8988T (cell line): ENCODE results near the gene CELSR2.
"Not testable (repeated sequence)": the region's sequence is repeated elsewhere in the genome, so short reads cannot be mapped to it uniquely, and the experiment has no call there.

Experiments
- DNase-seq: peaks from one replicate; pipeline ENCODE4 v3.0.0; 2011

CELSR2 gene, protein sequence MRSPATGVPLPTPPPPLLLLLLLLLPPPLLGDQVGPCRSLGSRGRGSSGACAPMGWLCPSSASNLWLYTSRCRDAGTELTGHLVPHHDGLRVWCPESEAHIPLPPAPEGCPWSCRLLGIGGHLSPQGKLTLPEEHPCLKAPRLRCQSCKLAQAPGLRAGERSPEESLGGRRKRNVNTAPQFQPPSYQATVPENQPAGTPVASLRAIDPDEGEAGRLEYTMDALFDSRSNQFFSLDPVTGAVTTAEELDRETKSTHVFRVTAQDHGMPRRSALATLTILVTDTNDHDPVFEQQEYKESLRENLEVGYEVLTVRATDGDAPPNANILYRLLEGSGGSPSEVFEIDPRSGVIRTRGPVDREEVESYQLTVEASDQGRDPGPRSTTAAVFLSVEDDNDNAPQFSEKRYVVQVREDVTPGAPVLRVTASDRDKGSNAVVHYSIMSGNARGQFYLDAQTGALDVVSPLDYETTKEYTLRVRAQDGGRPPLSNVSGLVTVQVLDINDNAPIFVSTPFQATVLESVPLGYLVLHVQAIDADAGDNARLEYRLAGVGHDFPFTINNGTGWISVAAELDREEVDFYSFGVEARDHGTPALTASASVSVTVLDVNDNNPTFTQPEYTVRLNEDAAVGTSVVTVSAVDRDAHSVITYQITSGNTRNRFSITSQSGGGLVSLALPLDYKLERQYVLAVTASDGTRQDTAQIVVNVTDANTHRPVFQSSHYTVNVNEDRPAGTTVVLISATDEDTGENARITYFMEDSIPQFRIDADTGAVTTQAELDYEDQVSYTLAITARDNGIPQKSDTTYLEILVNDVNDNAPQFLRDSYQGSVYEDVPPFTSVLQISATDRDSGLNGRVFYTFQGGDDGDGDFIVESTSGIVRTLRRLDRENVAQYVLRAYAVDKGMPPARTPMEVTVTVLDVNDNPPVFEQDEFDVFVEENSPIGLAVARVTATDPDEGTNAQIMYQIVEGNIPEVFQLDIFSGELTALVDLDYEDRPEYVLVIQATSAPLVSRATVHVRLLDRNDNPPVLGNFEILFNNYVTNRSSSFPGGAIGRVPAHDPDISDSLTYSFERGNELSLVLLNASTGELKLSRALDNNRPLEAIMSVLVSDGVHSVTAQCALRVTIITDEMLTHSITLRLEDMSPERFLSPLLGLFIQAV (N-terminal part only)

DNA sequence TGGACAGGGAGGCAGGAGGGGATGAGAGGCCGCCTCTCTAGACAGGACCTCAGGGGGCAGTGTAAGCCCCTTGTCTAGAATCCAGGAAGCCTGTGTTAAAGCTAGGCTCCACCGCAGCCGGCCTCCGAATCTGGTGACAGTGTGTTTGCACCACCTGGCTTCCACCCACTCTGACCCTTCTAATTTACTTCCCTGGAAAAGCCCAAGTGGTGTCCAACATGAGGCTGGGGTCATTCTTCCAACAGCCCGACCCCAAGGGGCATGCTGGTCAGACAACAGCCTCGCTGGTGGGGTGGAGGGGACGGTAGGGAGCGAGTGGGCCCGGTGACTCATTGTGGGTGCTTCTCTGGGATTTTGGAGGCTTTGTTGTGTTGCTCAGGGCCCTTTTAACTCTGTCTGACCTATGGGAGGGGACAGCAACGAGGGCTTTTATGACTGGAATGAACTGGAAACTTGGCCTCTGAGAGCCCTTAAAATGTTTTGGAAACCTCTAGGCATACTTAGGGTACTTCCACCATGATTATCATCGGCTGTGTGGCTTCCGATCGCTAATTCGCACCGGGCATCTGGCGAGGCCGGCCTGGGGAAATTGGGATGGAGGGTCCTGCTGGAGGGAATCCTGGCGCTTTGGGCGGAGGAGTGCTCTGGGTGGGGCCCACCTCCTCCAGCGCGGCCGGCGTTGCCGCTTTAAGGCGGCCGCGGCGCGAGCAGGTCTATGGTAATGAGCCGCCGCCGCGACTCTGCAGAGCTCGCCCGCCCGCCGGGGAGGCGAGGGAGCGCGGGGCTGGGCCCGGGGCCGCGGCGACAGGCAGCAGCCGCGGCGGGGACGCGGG, at the start of gene CELSR2:
Gene CELSR2, plus strand, starts transcription at position 743 of the 833 bp plus-strand sequence. CDS start 541 bp downstream, outside the sequence.
- DNase-seq, result peak; percentile 93

DNA sequence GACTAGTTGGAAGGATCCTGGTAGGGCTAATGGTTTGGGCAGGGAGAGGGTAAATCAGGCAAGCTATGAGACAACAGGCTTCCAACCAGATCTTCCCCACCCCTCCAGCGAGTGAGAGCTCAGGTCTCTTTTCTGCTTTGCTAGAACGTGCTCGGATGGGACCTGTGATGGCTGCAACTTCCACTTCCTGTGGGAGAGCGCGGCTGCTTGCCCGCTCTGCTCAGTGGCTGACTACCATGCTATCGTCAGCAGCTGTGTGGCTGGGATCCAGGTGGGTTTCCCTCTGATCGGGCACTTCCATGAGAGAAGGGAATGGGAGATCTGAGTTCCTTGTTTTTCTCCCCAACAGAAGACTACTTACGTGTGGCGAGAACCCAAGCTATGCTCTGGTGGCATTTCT, 49.6 kb upstream of the CELSR2 start:
- DNase-seq, result no peak

DNA sequence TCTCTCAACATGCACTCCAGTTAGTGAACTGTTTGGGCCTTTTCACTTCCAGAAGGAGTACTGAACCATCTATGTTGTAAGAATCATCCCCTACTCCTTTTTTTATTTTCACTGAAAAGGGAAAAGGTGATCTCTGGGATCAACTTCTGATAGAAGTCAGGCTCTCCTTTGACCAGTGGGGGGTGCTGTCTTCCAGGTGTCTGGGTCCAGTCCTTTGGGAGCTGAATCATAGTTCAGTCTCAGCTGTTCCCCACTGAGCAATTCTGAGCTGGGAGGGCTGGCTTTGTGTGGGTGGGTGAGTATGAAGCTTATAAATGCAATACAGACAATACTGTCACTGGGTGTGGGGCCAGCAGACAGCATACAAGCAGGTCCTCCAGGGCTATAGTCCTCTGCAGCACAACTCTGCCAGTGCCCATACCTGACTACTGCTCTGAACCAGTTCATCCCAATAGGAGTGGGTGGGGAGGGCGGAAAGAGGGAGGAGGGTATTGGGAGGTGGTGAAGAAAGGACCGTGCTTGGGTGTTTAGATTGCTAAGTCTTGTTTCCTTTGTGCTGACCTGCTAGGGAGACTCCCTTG, 48.1 kb upstream of the CELSR2 start:
- peak; percentile 38 for DNase-seq

DNA sequence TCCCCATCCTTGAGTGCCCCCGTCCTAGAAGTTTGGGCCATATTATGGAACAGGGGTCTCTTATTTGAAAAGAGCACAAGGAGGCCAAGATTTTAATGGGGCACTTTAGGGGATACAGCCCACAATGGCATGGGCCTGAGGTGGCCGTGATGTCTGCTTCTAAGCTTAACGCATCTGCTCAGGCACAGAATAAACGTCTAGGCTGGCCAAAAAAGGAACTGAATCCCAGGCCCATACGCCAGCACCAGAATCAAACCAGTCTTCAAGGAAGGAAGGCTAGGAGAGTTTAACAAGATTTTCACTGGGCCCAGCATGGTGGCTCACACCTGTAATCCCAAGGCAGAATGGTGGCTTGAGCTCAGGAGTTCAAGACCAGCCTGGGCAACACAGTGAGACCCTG, 44.9 kb upstream of the CELSR2 start:
- no peak for DNase-seq

DNA sequence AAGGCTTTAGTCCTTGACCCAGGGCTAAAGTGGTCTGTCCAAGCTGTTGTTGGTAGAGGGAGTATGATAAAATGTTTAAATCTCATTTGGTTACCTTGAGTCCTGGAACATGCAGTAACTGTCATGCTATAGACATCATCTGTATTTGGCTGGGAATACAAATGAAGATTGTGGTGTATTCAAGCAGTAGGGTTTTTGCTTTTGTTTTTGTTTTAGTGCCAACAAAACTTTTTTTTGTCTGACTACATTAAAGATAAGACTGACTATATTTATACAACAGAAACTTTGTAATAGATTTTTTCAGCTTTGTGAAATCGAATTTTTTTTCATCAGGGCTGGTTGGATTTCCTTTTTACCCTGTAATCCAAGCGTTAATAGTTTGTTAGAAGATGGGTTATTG, 43.0 kb upstream of the CELSR2 start:
- DNase-seq, result no peak

DNA sequence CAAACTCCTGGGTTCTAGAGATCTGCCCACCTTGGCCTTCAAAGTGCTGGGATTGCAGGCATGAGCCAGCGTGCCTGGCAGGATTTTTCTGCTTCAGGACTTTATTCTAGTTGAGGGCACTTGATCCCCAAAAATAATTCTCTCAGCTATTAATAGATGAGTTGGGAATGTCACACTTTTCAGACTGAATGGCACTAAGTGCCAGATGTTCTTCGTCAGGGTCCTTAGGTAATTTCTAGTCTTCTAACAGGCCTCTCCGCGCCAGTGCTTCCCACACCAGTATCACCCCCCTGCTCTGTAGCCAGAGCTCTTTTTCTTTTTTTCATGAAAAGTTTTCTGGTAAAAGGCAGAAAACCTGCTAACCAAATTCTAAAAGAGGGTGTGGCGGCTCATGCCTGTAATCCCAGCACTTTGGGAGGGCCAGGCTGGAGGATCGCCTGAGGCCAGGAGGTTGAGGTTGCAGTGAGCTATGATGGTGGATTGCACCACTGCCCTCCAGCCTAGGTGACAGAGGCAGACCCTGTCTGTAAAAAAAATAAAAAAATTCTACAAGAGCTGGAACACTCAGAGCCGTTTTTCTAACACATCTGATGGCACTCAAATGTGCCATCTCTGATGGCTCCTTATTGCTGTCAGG, 41.8 kb upstream of the CELSR2 start:
- DNase-seq, result no peak

DNA sequence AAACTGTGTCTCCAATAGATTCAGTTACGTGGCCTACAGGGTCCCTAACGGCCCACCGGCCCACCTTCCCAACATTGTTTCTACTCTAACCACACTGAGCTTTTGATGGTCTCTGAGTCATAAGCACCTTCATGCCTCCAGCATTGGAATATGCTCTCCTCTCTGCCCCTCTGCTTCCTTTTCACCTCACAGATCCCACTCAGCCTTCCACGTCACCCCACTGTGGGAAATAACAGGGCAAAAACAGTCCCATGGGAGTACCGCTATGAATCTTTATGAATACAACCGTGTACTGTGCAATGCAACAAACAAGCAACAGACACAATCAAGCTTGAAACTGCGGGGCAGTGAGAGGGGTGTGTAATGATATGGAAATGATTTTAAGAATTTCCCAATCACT, 40.9 kb upstream of the CELSR2 start:
- DNase-seq, result no peak

DNA sequence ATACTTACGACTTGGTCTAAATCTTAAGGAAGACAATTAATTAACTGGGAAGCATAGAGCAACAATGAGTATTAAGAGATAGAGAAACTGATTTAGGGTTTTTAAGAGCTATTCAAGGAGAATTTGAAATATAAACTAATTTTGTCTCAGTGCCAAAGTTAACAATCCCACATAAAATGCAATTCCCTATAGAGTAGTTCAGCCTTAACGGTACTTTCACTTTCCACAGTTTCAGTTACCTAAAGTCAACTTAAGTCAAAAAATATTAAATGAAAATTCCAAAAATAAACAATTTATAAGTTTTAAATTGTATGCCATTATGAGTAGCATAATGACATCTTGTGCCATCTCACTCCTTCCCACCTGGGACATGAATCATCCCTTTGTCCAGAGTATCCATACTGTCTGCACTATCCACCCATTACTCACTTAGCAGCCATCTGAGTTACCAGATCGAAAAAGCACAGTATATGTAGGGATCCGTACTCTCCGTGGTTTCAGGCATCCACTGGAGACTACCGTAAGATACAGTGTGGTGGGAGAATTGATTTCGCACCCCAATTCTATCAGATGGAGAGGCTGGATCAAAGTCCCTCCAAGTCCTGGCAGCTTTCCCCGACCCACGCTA, 40.4 kb upstream of the CELSR2 start:
- no peak for DNase-seq

DNA sequence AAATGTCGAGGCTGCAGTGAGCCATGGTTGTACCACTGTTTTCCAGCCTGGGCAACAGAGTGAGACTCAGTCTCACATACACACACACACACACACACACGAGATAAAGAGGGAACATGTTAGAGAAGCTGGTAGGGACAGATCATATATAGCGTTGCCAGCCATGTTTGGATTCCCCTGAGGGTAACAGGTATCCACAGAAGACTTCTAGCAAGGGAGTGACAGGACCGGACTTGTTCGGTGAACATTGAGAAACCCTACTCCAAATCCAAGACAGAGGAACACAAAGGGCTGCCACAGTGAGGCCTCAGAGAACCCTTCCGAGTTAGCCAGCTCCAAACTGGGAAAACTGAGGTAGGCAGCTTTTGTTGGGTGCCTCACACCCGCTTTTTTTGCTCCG, 39.3 kb upstream of the CELSR2 start:
- DNase-seq, result no peak

DNA sequence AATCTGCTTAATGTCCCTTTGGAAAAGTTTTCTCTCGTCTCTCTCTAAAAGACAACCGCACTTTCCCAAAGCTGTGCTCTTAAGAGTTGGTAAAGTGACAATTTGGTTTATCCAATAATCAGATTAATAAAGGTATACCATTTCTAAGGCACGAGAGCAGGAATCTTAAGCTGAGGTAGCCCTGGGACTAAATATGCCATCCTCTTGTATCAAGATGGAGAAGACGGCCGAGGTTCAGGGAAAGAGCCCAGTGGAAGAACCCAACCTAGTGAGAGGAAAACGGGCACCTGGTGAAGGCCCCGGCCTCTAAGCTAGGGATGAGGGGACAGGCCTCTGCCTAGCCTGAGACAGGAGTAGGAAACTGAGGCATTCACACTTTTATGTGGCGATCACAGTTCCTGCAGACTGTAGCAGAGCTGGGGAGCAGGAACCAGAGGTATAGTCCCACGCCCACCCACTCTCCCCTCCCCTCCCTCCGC, 36.0 kb upstream of the CELSR2 start:
- no peak for DNase-seq

DNA sequence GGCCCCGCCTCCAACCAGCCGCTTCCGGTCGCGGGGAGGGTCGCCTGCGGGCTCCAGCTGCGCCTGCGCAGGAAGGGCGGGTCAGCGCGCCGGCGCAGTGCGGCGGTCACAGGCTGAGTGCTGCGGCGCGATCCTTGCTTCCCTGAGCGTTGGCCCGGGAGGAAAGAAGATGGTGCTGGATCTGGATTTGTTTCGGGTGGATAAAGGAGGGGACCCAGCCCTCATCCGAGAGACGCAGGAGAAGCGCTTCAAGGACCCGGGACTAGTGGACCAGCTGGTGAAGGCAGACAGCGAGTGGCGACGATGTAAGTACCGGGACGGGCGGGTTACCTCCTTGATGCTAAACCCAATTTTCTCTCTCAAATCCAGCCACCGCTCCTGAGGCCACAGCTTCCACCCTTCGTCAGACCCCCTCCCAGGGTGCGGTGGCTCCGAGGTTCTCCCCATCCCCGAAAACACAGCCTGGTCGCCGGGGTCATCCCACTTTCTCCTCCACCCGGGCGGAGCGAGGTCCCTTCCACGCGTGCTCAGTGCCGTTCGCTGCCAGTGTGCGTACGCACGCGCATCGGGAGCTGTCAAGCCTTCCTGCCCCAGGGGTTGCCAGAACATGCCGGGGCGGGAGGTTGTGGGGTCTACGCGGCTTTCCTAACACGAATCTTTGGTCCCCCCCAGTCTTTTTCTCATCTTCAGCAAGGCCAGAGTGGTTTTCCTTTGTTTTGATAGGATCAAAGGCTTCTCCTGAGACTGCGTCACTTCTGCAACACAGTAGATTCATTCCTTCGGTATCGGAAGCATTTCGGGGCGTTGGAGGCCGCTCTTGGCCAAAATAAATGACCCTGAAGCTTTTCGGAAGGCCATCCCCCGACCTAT, 35.3 kb upstream of the CELSR2 start, which contains the start of gene SARS1:
Gene SARS1, plus strand, starts transcription at position 95 of the 870 bp plus-strand sequence. Its CDS starts 75 bp downstream, at position 170.
- peak; percentile 81 for DNase-seq

DNA sequence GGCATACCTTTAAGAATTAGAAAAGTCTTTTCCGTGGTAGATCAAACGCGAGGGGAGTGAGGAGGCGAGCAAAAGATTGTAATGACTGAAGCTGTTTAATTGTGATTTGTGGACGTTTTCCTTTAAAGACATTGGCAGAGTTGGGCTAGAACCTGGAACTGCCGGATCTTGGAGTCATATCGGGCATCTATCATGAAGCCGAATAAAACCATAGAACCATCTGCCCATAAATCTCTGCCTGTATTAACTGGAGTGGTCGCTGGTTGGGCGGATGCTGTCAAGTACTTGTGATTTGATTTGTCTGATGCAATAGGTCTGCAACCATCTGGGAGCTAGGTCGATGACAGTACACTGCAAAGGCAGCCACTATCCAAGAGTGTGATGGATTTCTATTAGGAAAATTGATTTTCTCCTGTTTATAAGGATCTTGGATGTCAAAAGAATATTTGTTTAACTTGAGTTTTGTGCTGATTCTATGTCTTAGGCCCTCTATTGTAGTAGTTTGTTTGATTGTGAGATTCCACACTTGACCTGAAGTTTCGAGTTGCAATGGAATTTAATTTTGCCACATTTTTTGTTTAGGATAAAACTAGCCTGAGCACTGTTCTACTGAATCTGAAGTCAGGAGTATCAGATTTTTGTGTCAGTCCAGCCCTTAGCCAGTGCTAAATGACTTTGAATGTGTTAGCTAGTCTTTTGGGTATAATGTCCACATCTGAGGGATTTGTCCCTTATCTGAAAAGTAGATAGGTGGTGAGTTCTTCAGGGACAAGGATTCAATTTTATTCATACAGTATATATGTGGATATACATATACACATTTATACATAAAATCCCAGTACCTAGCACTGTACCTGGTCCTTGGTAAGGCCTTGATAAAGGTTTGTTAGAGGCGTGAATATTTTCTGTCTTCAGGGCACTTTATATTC, 34.4 kb upstream of the CELSR2 start:
- no peak for DNase-seq

DNA sequence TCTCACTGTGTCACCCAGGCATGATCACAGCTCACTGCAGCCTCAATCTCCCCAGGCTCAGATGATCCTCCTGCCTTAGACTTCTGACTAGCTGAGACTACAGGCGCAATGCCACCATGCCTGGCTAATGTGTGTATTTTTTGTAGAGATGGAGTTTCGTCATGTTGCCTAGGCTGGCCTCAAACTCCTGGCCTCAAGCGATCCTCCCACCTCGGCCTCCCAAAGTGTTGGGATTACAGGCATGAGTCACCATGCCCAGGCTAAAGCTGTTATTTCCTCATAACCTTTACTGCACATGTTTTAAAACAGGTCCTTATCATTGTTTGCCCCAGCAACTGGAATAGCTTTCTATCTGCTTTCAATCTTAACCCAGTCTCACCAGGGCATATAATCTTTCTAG, 32.7 kb upstream of the CELSR2 start:
- no peak for DNase-seq

DNA sequence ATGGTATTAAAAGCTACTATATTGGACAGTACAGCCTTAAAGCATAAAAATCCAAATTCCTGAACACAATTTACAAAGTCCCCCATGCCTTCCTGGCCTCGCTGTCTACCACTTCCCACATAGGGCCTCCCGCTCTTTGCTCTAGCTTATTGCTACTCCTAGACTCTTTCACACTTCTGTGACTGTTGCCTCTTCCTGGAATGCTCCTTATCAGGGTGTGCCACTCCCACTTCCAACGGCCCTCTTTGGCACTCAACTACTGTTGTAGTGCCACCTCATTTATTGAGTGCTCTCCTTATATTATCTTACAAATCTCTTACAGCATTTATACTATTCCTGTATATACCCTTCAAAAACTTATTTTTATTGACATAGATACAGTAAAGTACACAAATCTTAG, 30.8 kb upstream of the CELSR2 start:
- DNase-seq, result no peak

DNA sequence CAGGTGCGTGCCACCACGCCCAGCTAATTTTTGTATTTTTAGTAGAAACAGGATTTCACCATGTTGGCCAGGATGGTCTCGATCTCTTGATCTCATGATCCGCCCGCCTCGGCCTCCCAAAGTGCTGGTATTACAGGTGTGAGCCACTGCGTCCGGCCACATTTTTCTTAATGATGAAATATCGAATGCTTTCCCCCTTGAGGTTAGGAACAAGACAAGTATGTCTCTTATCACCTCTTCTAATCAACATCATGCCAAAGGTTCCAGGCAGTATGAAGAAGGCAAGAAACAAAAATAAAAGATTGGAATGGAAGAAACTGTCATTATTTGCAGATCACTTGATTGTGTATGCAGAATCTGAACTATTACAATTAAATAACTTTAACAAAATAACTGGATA, 28.1 kb upstream of the CELSR2 start:
- not testable (repeated sequence) for DNase-seq

DNA sequence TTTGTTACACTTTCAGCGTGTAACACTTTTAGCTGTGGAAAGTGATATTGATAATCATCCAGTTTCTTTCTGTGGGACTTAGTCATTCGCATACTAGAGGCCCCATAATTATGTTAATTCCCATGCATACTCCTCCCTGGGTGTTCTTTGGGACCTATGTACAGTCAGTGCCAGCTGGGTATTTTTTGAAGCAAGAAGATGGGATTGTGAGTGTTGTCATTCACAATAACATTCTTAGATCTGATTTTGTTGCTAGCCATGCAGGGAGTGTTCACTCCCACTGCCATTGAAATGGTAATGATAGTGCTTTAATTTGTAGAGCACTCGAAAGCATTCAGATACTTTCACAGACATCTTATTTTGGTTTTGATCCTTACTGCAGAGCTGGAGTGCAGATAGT, 24.0 kb upstream of the CELSR2 start:
- DNase-seq, result no peak

DNA sequence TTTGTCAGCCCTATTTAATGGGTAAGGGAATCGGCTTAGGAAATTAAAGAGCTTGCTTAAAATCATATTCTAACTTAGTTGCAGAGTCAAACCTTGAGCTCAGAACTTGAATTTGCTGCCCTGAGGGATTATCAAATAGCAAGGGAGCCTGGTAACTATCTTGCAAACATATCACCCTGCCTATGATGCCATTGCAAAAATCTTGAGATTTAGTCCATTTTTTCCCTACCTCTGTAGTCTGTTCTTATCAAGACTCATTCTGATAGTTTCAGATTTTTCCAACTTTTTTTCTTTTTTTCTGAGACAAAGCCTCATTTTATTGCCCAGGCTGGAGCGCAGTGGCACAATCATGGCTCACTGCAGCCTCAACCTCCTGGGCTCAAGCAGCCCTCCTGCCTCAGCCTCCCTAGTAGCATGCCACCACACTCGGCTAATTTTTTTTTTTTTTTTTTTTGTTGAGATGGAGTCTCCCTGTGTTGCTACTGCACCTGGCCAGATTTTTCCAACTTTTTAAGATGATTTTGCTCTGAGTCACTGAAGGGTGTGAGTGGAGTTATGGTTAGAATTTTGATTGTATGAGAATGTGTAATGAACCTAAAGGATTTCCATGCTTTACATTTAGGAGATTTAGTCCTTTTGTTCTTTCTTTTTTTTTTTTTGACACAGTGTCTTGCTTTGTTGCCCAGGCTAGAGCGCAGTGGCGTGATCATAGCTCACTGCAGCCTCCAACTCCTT, 23.5 kb upstream of the CELSR2 start:
- no peak for DNase-seq

DNA sequence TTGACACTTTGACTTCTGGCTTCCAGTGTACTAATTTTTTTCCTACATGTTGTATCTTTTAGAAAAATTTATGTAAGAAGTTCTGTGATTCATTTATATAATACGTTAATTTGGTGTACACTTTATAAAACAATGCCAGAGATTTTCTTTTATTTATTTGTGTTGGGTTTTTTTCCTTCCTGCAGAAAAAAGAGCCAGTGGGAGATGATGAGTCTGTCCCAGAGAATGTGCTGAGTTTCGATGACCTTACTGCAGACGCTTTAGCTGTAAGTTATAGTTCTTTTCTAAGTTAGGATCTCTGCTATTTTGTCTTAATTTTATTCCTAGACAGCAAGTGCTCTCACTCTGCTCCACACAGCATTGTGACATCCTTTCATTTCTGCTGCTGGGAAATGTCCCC, 21.2 kb upstream of the CELSR2 start:
- no peak for DNase-seq
